PC-3 (cell line): ENCODE measurements around the gene ARMC3.

Source experiments
- EZH2 ChIP-seq: fragments of 300-600 bp; sonication (generic); IDR thresholded peaks from one replicate; pipeline ENCODE4 v1.6.1; 2017; ENCODE audit warnings: antibody characterized with exemption, mild to moderate bottlenecking, low read length; ENCODE audit not compliant: unreplicated experiment
- EZH2phosphoT487 ChIP-seq: fragments of 300-600 bp; sonication (generic); IDR thresholded peaks from 2 replicates; pipeline ENCODE4 v1.6.1; 2018; ENCODE audit warnings: mild to moderate bottlenecking, antibody characterized with exemption, low read length, borderline replicate concordance
- TF ChIP-seq, protein P1 (sequence below): fragments of 300-600 bp; sonication (generic); conservative IDR thresholded peaks from 2 replicates; pipeline ENCODE4 v1.5.1; 2017; ENCODE audit warnings: antibody characterized with exemption, low read depth, mild to moderate bottlenecking, low read length

DNA sequence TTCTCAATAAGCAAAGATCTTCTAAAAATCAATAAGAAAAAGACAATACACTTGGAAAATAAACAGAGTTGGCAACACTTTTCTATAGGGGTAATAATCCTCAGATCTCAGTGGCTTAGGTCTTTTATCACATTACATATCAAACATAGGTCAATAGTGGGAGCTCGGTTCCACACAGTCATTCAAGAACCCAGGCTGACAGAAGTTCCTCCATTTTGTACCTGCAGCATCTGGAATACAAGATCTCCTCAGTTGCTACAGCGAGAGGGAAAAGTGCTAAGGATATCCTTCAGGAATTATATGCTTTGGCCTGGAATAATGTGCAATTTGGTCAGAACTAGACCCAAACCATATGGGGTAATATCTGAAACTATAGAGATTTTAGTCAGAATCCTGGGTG is 112.1 kb downstream of the ARMC3 start:
- TF ChIP-seq, protein P1, sequence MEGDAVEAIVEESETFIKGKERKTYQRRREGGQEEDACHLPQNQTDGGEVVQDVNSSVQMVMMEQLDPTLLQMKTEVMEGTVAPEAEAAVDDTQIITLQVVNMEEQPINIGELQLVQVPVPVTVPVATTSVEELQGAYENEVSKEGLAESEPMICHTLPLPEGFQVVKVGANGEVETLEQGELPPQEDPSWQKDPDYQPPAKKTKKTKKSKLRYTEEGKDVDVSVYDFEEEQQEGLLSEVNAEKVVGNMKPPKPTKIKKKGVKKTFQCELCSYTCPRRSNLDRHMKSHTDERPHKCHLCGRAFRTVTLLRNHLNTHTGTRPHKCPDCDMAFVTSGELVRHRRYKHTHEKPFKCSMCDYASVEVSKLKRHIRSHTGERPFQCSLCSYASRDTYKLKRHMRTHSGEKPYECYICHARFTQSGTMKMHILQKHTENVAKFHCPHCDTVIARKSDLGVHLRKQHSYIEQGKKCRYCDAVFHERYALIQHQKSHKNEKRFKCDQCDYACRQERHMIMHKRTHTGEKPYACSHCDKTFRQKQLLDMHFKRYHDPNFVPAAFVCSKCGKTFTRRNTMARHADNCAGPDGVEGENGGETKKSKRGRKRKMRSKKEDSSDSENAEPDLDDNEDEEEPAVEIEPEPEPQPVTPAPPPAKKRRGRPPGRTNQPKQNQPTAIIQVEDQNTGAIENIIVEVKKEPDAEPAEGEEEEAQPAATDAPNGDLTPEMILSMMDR: no peak
- TF ChIP-seq EZH2phosphoT487 (no peak), EZH2 (no peak)
